Ascending aorta (tissue), 2 donors: ENCODE results near the gene POU2F1. TPM values are rescaled to one million over a fixed set of nuclear protein-coding genes. Genes with fewer than 3 reads are reported as not detected.

Experiments used
- DNase-seq, 2 donors: peaks; one replicate each; pipeline ENCODE4 v3.0.0-alpha.2; 2019; ENCODE audit warnings: low spot score in 2 of 2
- H3K27ac ChIP-seq, 2 donors: fragments of 200-600 bp; sonication (generic); one replicate each; pipeline ENCODE4 v1.5.1; 2016 to 2017; ENCODE audit warnings: mild to moderate bottlenecking in 1 of 2
- H3K27me3 ChIP-seq: fragments of 200-600 bp; sonication (generic); one replicate; pipeline ENCODE4 v1.5.1; 2017
- H3K36me3 ChIP-seq, 2 donors: fragments of 200-600 bp; sonication (generic); one replicate each; pipeline ENCODE4 v1.5.1; 2016
- H3K4me1 ChIP-seq, 2 donors: fragments of 200-600 bp; sonication (generic); one replicate each; pipeline ENCODE4 v1.5.1; 2016 to 2017; ENCODE audit warnings: mild to moderate bottlenecking in 1 of 2
- H3K4me3 ChIP-seq, 2 donors: fragments of 200-600 bp; sonication (generic); one replicate each; pipeline ENCODE4 v1.5.1; 2016 to 2017; ENCODE audit warnings: mild to moderate bottlenecking in 1 of 2
- H3K9me3 ChIP-seq, 2 donors: fragments of 200-600 bp; sonication (generic); one replicate each; pipeline ENCODE4 v1.5.1; 2016
- CTCF ChIP-seq, 3 experiments: fragments of 200-600 bp in 2 of 3; fragments of 450-650 bp in 1 of 3; sonication (generic) in 2 of 3; IDR thresholded peaks; one replicate each; pipeline ENCODE4 v1.5.1; 2016 to 2019; ENCODE audit warnings: antibody characterized with exemption in 3 of 3, mild to moderate bottlenecking in 1 of 3, moderate library complexity in 1 of 3
- intact Hi-C: fragments of 100-400 bp; cut with DNase I; formaldehyde crosslinking; loops from one replicate; pipeline ENCODE4 v1.15.1; 2023
- total RNA-seq: library from RNA; depleted of rRNA; stranded (reverse); fragments of >200 nt; gene quantifications from one replicate; pipeline ENCODE4 v1.1.0, GENCODE V29; 2016

POU2F1 gene
- total RNA-seq, 1 donor from 2014 or later = 3.0 TPM

- intact Hi-C loops = no loop called here
- DNase-seq = no peak
- Histone ChIP-seq H3K4me3 (no peak overlapping the region), H3K27me3 (no peaks in the 10 kb centered on the region), H3K36me3 (peaks cover 0 to 10% of the 10 kb centered on the region in 2 donors), H3K27ac (no peak overlapping the region), H3K9me3 (peaks cover 0 to 7% of the 10 kb centered on the region in 2 donors), H3K4me1 (no peaks in the 10 kb centered on the region)
- TF ChIP-seq CTCF (IDR thresholded peaks at IDR 0.05) = no peak
Observed at GRCh38 chr1:167331650-167332049, 111.0 kb downstream of the POU2F1 start.

GRCh38 chr1:167332503-167332902 lies 111.8 kb downstream of the POU2F1 start:
- no peaks in the 10 kb centered on the region for H3K27me3 ChIP-seq
- H3K36me3 ChIP-seq = peaks cover 0 to 19% of the 10 kb centered on the region in 2 donors
- no peak for DNase-seq
- peaks cover 0 to 9% of the 10 kb centered on the region in 2 donors for H3K9me3 ChIP-seq
- no peak for TF ChIP-seq CTCF (IDR thresholded peaks at IDR 0.05)
- H3K4me3 ChIP-seq = no peak overlapping the region
- no peaks in the 10 kb centered on the region for H3K4me1 ChIP-seq
- intact Hi-C loops = no loop called here
- H3K27ac ChIP-seq = no peak overlapping the region

- Histone ChIP-seq H3K27me3 (no peaks in the 10 kb centered on the region), H3K4me1 (no peaks in the 10 kb centered on the region), H3K9me3 (peaks cover 0 to 15% of the 10 kb centered on the region in 2 donors), H3K36me3 (peaks cover 0 to 25% of the 10 kb centered on the region in 2 donors), H3K4me3 (no peak overlapping the region), H3K27ac (no peak overlapping the region)
- TF ChIP-seq CTCF (IDR thresholded peaks at IDR 0.05) = no peak
- no peak for DNase-seq
- intact Hi-C loops = no loop called here
Observed at GRCh38 chr1:167333124-167333523, 112.4 kb downstream of the POU2F1 start.

GRCh38 chr1:167333703-167334102 lies 113.0 kb downstream of the POU2F1 start:
- H3K36me3 ChIP-seq = peaks cover 0 to 28% of the 10 kb centered on the region in 2 donors
- H3K4me3 ChIP-seq = no peak overlapping the region
- H3K4me1 ChIP-seq = no peaks in the 10 kb centered on the region
- DNase-seq = no peak
- no peaks in the 10 kb centered on the region for H3K27me3 ChIP-seq
- no peak overlapping the region for H3K27ac ChIP-seq
- peaks cover 0 to 17% of the 10 kb centered on the region in 2 donors for H3K9me3 ChIP-seq
- intact Hi-C loops = no loop called here
- TF ChIP-seq CTCF (IDR thresholded peaks at IDR 0.05) = no peak

- Histone ChIP-seq H3K27ac (no peak overlapping the region), H3K9me3 (peaks cover 0 to 22% of the 10 kb centered on the region in 2 donors), H3K36me3 (peaks cover 0 to 23% of the 10 kb centered on the region in 2 donors), H3K4me1 (no peaks in the 10 kb centered on the region), H3K4me3 (no peak overlapping the region), H3K27me3 (no peaks in the 10 kb centered on the region)
- intact Hi-C loops = no loop called here
- no peak for TF ChIP-seq CTCF (IDR thresholded peaks at IDR 0.05)
- no peak for DNase-seq
Observed at GRCh38 chr1:167339405-167339804, 118.7 kb downstream of the POU2F1 start.

GRCh38 chr1:167342846-167343245 lies 122.2 kb downstream of the POU2F1 start:
- intact Hi-C loops = no loop called here
- TF ChIP-seq CTCF (IDR thresholded peaks at IDR 0.05) = no peak
- Histone ChIP-seq H3K9me3 (peaks cover 0 to 10% of the 10 kb centered on the region in 2 donors), H3K4me1 (no peaks in the 10 kb centered on the region), H3K36me3 (peaks cover 0 to 5% of the 10 kb centered on the region in 2 donors), H3K4me3 (no peak overlapping the region), H3K27me3 (no peaks in the 10 kb centered on the region), H3K27ac (no peak overlapping the region)
- no peak for DNase-seq
